DOHH2 (cell line): ENCODE data around the gene PYY.

ENCODE experiments used
- H3F3A ChIP-seq: fragments of 200-600 bp; sonication (generic), shearing (Covaris generic); 2 replicates; pipeline ENCODE4 v1.6.0; 2016; ENCODE audit warnings: antibody characterized with exemption, mild to moderate bottlenecking; ENCODE audit not compliant: control insufficient read depth, insufficient read depth
- H3K27ac ChIP-seq: fragments of 200-600 bp; sonication (generic); 2 replicates; pipeline ENCODE4 v1.5.1; 2014; ENCODE audit warnings: low read depth, mild to moderate bottlenecking, low read length, moderate library complexity
- H3K27me3 ChIP-seq: fragments of 200-600 bp; sonication (generic); 2 replicates; pipeline ENCODE4 v1.6.1; 2014; ENCODE audit warnings: mild to moderate bottlenecking, low read length, mixed read lengths; ENCODE audit not compliant: control insufficient read depth
- H3K36me3 ChIP-seq: fragments of 200-600 bp; sonication (generic); 2 replicates; pipeline ENCODE4 v1.6.1; 2014; ENCODE audit warnings: mild to moderate bottlenecking, low read length, moderate library complexity, mixed read lengths; ENCODE audit not compliant: control insufficient read depth
- H3K4me1 ChIP-seq: fragments of 200-600 bp; sonication (generic); 2 replicates; pipeline ENCODE4 v1.6.1; 2014; ENCODE audit warnings: mild to moderate bottlenecking, low read length, mixed read lengths; ENCODE audit not compliant: control insufficient read depth
- H3K4me2 ChIP-seq: fragments of 200-600 bp; sonication (generic); 2 replicates; pipeline ENCODE4 v1.6.0; 2014; ENCODE audit warnings: mild to moderate bottlenecking, low read length, moderate library complexity
- H3K4me3 ChIP-seq: fragments of 200-600 bp; sonication (generic); 2 replicates; pipeline ENCODE4 v1.5.1; 2014; ENCODE audit warnings: mild to moderate bottlenecking, low read length, mixed read lengths
- H3K79me2 ChIP-seq: fragments of 200-600 bp; sonication (generic); 2 replicates; pipeline ENCODE4 v1.6.1; 2014; ENCODE audit warnings: mild to moderate bottlenecking, low read length, mixed read lengths; ENCODE audit not compliant: control insufficient read depth
- H3K9me2 ChIP-seq: fragments of 200-600 bp; sonication (generic); replicated peaks from 2 replicates; pipeline ENCODE4 v1.6.1; 2014; ENCODE audit warnings: mild to moderate bottlenecking, low read length, mixed read lengths; ENCODE audit not compliant: control insufficient read depth
- H3K9me3 ChIP-seq: fragments of 200-600 bp; sonication (generic); 2 replicates; pipeline ENCODE4 v1.6.1; 2014; ENCODE audit warnings: antibody characterized with exemption, low read length, mixed read lengths; ENCODE audit not compliant: control insufficient read depth, insufficient read depth
- H4K20me1 ChIP-seq: fragments of 200-600 bp; sonication (generic); 2 replicates; pipeline ENCODE4 v1.6.0; 2014; ENCODE audit warnings: low read depth, mild to moderate bottlenecking, antibody characterized with exemption, low read length, moderate library complexity; ENCODE audit not compliant: control insufficient read depth, insufficient read depth
- CTCF ChIP-seq: fragments of 200-600 bp; sonication (generic); IDR thresholded peaks from one replicate; pipeline ENCODE4 v1.5.1; 2014; ENCODE audit warnings: antibody characterized with exemption, mild to moderate bottlenecking, low read depth, low read length; ENCODE audit not compliant: poor library complexity, severe bottlenecking
- EZH2phosphoT487 ChIP-seq: fragments of 200-600 bp; sonication (generic); IDR thresholded peaks from 2 replicates; pipeline ENCODE4 v1.6.1; 2017; ENCODE audit warnings: borderline replicate concordance, mild to moderate bottlenecking, antibody characterized with exemption, low read length, moderate library complexity, mixed read lengths

PYY gene

GRCh38 chr17:43953746-43954145 lies at the start of gene PYY:
PYY (minus strand) TSS chr17:43953940; CDS start chr17:43953483, 457 bp downstream.
- no peaks in the 10 kb centered on the region for H3F3A ChIP-seq
- H3K9me3 ChIP-seq: no peaks in the 10 kb centered on the region
- H3K9me2 ChIP-seq: no peaks in the 10 kb centered on the region
- no peak within 1 kb of the TSS for H3K4me3 ChIP-seq
- no peak for TF ChIP-seq EZH2phosphoT487
- no peak for TF ChIP-seq CTCF
- H3K79me2 ChIP-seq: no peaks in the 10 kb centered on the region
- no peaks in the 10 kb centered on the region for H4K20me1 ChIP-seq
- no peaks in the 10 kb centered on the region for H3K36me3 ChIP-seq
- H3K4me2 ChIP-seq: no peak within 1 kb of the TSS
- no peak within 1 kb of the TSS for H3K27ac ChIP-seq
- H3K27me3 ChIP-seq: no peaks in the 10 kb centered on the region
- no peaks in the 10 kb centered on the region for H3K4me1 ChIP-seq

- Histone ChIP-seq H3K36me3 (no peaks in the 10 kb centered on the region), H3K9me3 (no peaks in the 10 kb centered on the region), H3F3A (no peaks in the 10 kb centered on the region), H3K79me2 (no peaks in the 10 kb centered on the region), H3K9me2 (no peaks in the 10 kb centered on the region), H4K20me1 (no peaks in the 10 kb centered on the region), H3K4me1 (peaks cover 10% of the 10 kb centered on the region), H3K4me2 (no peak overlapping the region), H3K27ac (no peak overlapping the region), H3K27me3 (peaks cover 41% of the 10 kb centered on the region), H3K4me3 (no peak overlapping the region)
- TF ChIP-seq CTCF (no peak), EZH2phosphoT487 (no peak)
Observed at GRCh38 chr17:44002141-44002848, 48.6 kb upstream of the PYY start.

- TF ChIP-seq EZH2phosphoT487 (no peak), CTCF (no peak)
- no peaks in the 10 kb centered on the region for H3K9me2 ChIP-seq
- peaks cover 6% of the 10 kb centered on the region for H3K4me1 ChIP-seq
- no peak overlapping the region for H3K4me3 ChIP-seq
- no peak overlapping the region for H3K4me2 ChIP-seq
- H3K36me3 ChIP-seq: no peaks in the 10 kb centered on the region
- H3K79me2 ChIP-seq: no peaks in the 10 kb centered on the region
- H3K9me3 ChIP-seq: no peaks in the 10 kb centered on the region
- peaks cover 39% of the 10 kb centered on the region for H3K27me3 ChIP-seq
- no peak overlapping the region for H3K27ac ChIP-seq
- no peaks in the 10 kb centered on the region for H3F3A ChIP-seq
- H4K20me1 ChIP-seq: no peaks in the 10 kb centered on the region
Observed at GRCh38 chr17:44001461-44001920, 47.8 kb upstream of the PYY start.
